ENCODE results near the gene STRN.

GRCh38 chr2:36808386-36809068, 157.8 kb downstream of the STRN start:
- no peak for TF ChIP-seq POLR2A (IDR thresholded peaks at IDR 0.05)
- TF ChIP-seq CTCF (IDR thresholded peaks at IDR 0.05), result no peak
- no peak for TF ChIP-seq POLR2AphosphoS5 (IDR thresholded peaks at IDR 0.05)

Measured in prostate gland (tissue), 2 donors.